ENCODE data around the gene ARHGEF19. TPM values are rescaled to one million over a fixed set of nuclear protein-coding genes. Genes with fewer than 3 reads are reported as not detected.

Gene ARHGEF19
- total RNA-seq, 1 experiment from 2014 or later: 21.1 TPM

DNA sequence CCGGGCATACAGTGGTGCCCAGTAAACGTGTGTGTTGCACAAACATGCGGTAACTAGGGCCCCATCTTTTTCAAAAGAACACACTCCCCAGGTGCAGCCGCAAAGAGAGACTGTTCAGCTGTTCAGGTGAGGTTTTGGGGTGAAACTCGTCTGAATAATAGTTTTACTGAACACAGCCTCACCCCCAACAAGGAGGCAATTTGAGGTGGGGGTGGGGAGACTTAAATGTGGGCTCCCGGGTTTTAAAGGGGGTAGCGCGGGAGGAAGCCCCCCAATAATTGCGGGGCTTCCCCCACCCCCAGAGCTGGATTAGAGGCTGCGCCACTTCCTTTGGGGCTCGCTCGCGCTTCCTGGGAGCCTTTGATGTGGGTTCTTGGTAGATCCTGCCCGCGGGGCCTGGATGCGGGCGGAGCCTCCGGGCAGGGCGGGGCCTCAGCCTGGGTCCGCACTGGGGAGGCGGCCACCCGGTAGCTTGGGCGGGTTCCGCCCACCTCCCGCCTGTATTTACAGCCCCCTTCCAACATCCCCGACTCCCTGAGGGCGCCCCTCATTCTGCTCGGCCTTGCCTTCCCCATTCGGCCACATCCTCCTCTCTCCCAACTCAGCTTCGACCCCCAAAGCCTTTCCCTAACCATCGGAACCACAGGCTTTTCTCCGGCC is 50.2 kb downstream of the ARHGEF19 start:
- Histone ChIP-seq H2BK120ac (ENCODE audit: low read depth, low read length, poor library complexity, severe bottlenecking) (no peak overlapping the region), H3K23me2 (ENCODE audit: insufficient read length, low read depth, low read length, poor library complexity, severe bottlenecking) (no peaks in the 10 kb centered on the region), H3K27me3 (ENCODE audit: insufficient read depth, low read length) (no peaks in the 10 kb centered on the region; the same call in 1 of the 2 replicates), H3K4ac (ENCODE audit: low read depth, low read length) (no peak overlapping the region), H3K9ac (ENCODE audit: extremely low read depth, insufficient read length, low read length) (no peak overlapping the region), H3K4me1 (ENCODE audit: insufficient read depth, low read length) (peaks cover 4% of the 10 kb centered on the region), H3T11ph (ENCODE audit: low read length) (no peak overlapping the region), H3K14ac (ENCODE audit: insufficient read depth, low read length) (no peak overlapping the region), H3K56ac (ENCODE audit: insufficient read length, low read depth, low read length) (no peak overlapping the region), H4K5ac (ENCODE audit: insufficient read length, low read depth, low read length) (no peak overlapping the region), H2BK5ac (ENCODE audit: insufficient read length, low read length) (no peak overlapping the region), H3K9me3 (ENCODE audit: control insufficient read depth, low read depth, low read length) (no peaks in the 10 kb centered on the region), H4K20me1 (ENCODE audit: control insufficient read depth, insufficient read depth, insufficient read length) (no peaks in the 10 kb centered on the region), H2BK12ac (ENCODE audit: insufficient read length, low read depth, low read length) (no peak overlapping the region), H2BK20ac (ENCODE audit: low read depth, low read length, poor library complexity, severe bottlenecking) (no peak overlapping the region), H2BK15ac (ENCODE audit: low read depth, low read length) (no peak overlapping the region), H3K79me2 (ENCODE audit: insufficient read depth, low read length) (no peaks in the 10 kb centered on the region), H3K18ac (ENCODE audit: insufficient read length, low read depth, low read length) (no peak overlapping the region), H4K91ac (ENCODE audit: insufficient read length, low read depth, low read length) (no peak overlapping the region), H4K8ac (replicated peaks; ENCODE audit: insufficient read length, low read depth, low read length) (no peak overlapping the region), H2AFZ (ENCODE audit: low read length) (no peak overlapping the region), H3K27ac (ENCODE audit: insufficient read length, low read depth, low read length) (no peak overlapping the region), H3K23ac (ENCODE audit: insufficient read length, low read depth, low read length) (no peak overlapping the region), H3K4me2 (ENCODE audit: insufficient read depth, insufficient read length, low read length) (peak overlapping the region; percentile 15), H2AK5ac (ENCODE audit: insufficient read length, low read length) (no peak overlapping the region), H3K79me1 (ENCODE audit: insufficient read depth, low read depth, low read length, poor library complexity, severe bottlenecking) (no peaks in the 10 kb centered on the region)
- no peaks in the 10 kb centered on the region for H3K36me3 Mint-ChIP-seq (ENCODE audit: insufficient read depth in 1 of 3, low read depth in 3 of 3)
- DNase-seq: peak; percentile 89
- H3K4me3 Mint-ChIP-seq: peak overlapping the region; percentile 40 to 77
- H3K27me3 Mint-ChIP-seq (ENCODE audit: low read depth): peaks cover 27% of the 10 kb centered on the region
- TF ChIP-seq, protein P1, sequence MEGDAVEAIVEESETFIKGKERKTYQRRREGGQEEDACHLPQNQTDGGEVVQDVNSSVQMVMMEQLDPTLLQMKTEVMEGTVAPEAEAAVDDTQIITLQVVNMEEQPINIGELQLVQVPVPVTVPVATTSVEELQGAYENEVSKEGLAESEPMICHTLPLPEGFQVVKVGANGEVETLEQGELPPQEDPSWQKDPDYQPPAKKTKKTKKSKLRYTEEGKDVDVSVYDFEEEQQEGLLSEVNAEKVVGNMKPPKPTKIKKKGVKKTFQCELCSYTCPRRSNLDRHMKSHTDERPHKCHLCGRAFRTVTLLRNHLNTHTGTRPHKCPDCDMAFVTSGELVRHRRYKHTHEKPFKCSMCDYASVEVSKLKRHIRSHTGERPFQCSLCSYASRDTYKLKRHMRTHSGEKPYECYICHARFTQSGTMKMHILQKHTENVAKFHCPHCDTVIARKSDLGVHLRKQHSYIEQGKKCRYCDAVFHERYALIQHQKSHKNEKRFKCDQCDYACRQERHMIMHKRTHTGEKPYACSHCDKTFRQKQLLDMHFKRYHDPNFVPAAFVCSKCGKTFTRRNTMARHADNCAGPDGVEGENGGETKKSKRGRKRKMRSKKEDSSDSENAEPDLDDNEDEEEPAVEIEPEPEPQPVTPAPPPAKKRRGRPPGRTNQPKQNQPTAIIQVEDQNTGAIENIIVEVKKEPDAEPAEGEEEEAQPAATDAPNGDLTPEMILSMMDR (conservative IDR thresholded peaks at IDR 0.05): no peak
- no CpG with 5 or more reads among the region's 32 CpGs for WGBS (ENCODE audit: extremely low coverage, insufficient read length, low lambda C conversion rate)
- peaks cover 36 to 44% of the 10 kb centered on the region in 2 experiments for H3K4me1 Mint-ChIP-seq
- H3K9me3 Mint-ChIP-seq: no peaks in the 10 kb centered on the region
- H3K27ac Mint-ChIP-seq: peak overlapping the region in 1 of 3 experiments; percentile 60; a peak in 1 of 7 replicates
